ENCODE data around the gene GNGT2.

The GNGT2 gene

GRCh38 chr17:49201481-49201927 lies 8.9 kb downstream of the GNGT2 start:
- H3K36me3 ChIP-seq (ENCODE audit: insufficient read depth, low read length): no peaks in the 10 kb centered on the region
- no peak overlapping the region for H3K27ac ChIP-seq (ENCODE audit: low read depth, low read length)
- H3K79me2 ChIP-seq (ENCODE audit: control insufficient read depth, insufficient read depth, low read length, unreplicated experiment): no peaks in the 10 kb centered on the region
- H3K27me3 ChIP-seq (ENCODE audit: insufficient read depth, low read length): peaks cover 22% of the 10 kb centered on the region
- H2AFZ ChIP-seq (ENCODE audit: low read length, unreplicated experiment): no peak overlapping the region
- no peak overlapping the region for H3K4me3 ChIP-seq (ENCODE audit: low read depth, low read length)
- H3K4me1 ChIP-seq (ENCODE audit: control insufficient read depth, insufficient read depth, low read length, unreplicated experiment): peaks cover 8% of the 10 kb centered on the region

DNA sequence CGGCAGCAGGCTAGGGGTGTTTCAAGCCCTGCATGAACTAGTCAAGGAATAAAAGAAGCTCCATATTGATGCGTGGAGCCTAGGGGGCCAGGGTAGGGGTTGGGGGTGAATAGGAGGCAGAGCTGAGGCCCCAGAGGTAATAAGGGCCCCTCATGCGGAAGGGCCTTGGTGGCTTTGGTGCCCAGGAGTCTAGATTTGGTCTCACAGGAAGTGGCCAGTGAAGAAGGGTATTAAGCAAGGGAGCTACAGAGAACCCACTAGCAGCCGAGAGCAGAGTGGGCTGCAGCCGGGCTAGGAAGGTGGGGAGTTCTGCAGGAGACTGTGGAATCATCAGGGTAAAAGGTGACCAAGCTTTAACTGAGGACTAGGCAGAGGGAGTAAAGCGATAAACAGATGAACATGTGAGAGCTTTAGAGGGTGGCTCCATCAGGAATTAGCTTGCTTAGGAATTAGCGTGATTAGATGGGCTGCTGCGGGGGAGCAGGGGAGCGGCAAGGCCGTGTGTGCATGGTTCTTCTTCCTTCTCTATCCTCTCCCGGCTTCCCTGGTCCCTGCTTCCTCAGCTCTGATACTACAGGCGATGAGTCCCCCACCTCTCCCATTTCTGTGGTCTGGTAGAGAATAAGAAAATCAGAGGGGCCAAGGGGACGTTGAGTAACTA lies 9.8 kb downstream of the GNGT2 start:
- H3K27me3 ChIP-seq (ENCODE audit: insufficient read depth, low read length): peaks cover 15% of the 10 kb centered on the region

DNA sequence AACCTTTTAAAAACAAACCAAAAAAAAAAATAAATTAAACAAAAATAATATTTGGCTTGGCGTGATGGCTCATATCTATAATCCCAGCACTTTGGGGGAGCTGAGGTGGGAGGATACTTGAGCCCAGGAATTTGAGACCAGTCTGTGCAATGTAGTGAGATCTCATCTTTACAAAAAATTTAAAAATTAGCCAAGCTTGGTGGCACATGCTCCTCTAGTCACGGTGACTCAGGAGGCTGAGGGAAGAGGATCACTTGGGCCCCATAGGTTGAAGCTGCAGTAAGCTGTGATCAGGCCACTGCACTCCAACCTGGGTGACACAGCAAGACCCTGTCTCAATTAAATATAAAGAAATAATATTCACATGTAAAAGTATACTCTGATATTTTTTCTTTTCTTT lies 12.2 kb downstream of the GNGT2 start:
- peaks cover 8% of the 10 kb centered on the region for H3K4me1 ChIP-seq (ENCODE audit: control insufficient read depth, insufficient read depth, low read length, unreplicated experiment)
- no peak overlapping the region for H3K27ac ChIP-seq (ENCODE audit: low read depth, low read length)
- peaks cover 8% of the 10 kb centered on the region; the same call in 1 of the 2 replicates for H3K27me3 ChIP-seq (ENCODE audit: insufficient read depth, low read length)
- H3K79me2 ChIP-seq (ENCODE audit: control insufficient read depth, insufficient read depth, low read length, unreplicated experiment): no peaks in the 10 kb centered on the region
- H3K4me3 ChIP-seq (ENCODE audit: low read depth, low read length): no peak overlapping the region
- H3K36me3 ChIP-seq (ENCODE audit: insufficient read depth, low read length): no peaks in the 10 kb centered on the region
- no peak overlapping the region for H2AFZ ChIP-seq (ENCODE audit: low read length, unreplicated experiment)

More for the DNA sequence above, 9.8 kb downstream of the GNGT2 start:
- Histone ChIP-seq H3K27ac (ENCODE audit: low read depth, low read length) (no peak overlapping the region), H3K36me3 (ENCODE audit: insufficient read depth, low read length) (no peaks in the 10 kb centered on the region), H2AFZ (ENCODE audit: low read length, unreplicated experiment) (no peak overlapping the region), H3K4me1 (ENCODE audit: control insufficient read depth, insufficient read depth, low read length, unreplicated experiment) (peaks cover 8% of the 10 kb centered on the region), H3K4me3 (ENCODE audit: low read depth, low read length) (no peak overlapping the region), H3K79me2 (ENCODE audit: control insufficient read depth, insufficient read depth, low read length, unreplicated experiment) (no peaks in the 10 kb centered on the region)

- Histone ChIP-seq H3K79me2 (ENCODE audit: control insufficient read depth, insufficient read depth, low read length, unreplicated experiment) (no peaks in the 10 kb centered on the region), H3K27me3 (ENCODE audit: insufficient read depth, low read length) (0 out of 2 replicates have a peak, but pooled peaks cover 3% of the 10 kb centered on the region), H3K27ac (ENCODE audit: low read depth, low read length) (no peak overlapping the region), H3K4me1 (ENCODE audit: control insufficient read depth, insufficient read depth, low read length, unreplicated experiment) (peaks cover 8% of the 10 kb centered on the region), H3K4me3 (ENCODE audit: low read depth, low read length) (no peak overlapping the region), H2AFZ (ENCODE audit: low read length, unreplicated experiment) (peak overlapping the region; percentile 43), H3K36me3 (ENCODE audit: insufficient read depth, low read length) (no peaks in the 10 kb centered on the region)
Measured at GRCh38 chr17:49197346-49197998, 12.9 kb downstream of the GNGT2 start.

GRCh38 chr17:49196520-49196919 lies 13.9 kb downstream of the GNGT2 start:
- Histone ChIP-seq H3K4me1 (ENCODE audit: control insufficient read depth, insufficient read depth, low read length, unreplicated experiment) (peaks cover 8% of the 10 kb centered on the region), H3K27ac (ENCODE audit: low read depth, low read length) (no peak overlapping the region), H3K36me3 (ENCODE audit: insufficient read depth, low read length) (no peaks in the 10 kb centered on the region), H2AFZ (ENCODE audit: low read length, unreplicated experiment) (no peak overlapping the region), H3K27me3 (ENCODE audit: insufficient read depth, low read length) (no peaks in the 10 kb centered on the region), H3K4me3 (ENCODE audit: low read depth, low read length) (no peak overlapping the region), H3K79me2 (ENCODE audit: control insufficient read depth, insufficient read depth, low read length, unreplicated experiment) (no peaks in the 10 kb centered on the region)

DNA sequence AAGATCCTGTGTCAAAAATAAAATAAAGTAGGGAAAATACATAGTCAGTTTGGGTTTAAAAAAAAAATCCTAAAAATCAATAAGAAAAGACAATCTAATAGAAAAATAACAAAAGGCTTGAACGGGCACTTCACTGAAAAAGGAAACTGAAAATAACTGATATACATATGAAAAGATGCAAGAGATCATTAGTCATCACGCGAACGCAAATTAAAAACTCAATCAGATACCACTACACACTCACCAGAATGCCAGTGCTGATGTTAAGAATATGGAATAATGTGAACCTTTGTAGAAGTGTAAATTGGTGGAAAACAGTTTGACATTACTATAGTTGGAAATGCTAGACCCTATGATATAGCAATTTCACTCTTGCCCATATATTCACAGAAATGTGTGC lies 14.6 kb downstream of the GNGT2 start:
- Histone ChIP-seq H3K27ac (ENCODE audit: low read depth, low read length) (no peak overlapping the region), H3K79me2 (ENCODE audit: control insufficient read depth, insufficient read depth, low read length, unreplicated experiment) (no peaks in the 10 kb centered on the region), H3K27me3 (ENCODE audit: insufficient read depth, low read length) (no peaks in the 10 kb centered on the region), H3K4me3 (ENCODE audit: low read depth, low read length) (no peak overlapping the region), H3K4me1 (ENCODE audit: control insufficient read depth, insufficient read depth, low read length, unreplicated experiment) (peaks cover 8% of the 10 kb centered on the region), H2AFZ (ENCODE audit: low read length, unreplicated experiment) (no peak overlapping the region), H3K36me3 (ENCODE audit: insufficient read depth, low read length) (no peaks in the 10 kb centered on the region)

DNA sequence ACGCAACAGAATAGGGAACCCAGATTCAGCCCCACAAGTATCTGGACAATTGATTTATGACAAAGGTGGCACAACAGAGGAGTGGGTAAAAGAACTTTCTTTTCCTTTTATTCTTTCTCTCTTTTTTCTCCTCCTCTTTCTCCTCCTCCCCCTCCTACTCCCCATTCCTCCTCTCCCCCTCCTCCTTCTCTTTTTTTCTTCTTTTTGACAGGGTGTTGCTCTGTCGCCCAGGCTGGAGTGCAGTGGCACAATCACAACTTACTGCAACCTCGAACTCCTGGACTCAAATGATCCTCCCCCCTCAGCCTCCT lies 16.1 kb downstream of the GNGT2 start:
- peaks cover 8% of the 10 kb centered on the region for H3K4me1 ChIP-seq (ENCODE audit: control insufficient read depth, insufficient read depth, low read length, unreplicated experiment)
- H3K27ac ChIP-seq (ENCODE audit: low read depth, low read length): no peak overlapping the region
- H3K79me2 ChIP-seq (ENCODE audit: control insufficient read depth, insufficient read depth, low read length, unreplicated experiment): no peaks in the 10 kb centered on the region
- no peaks in the 10 kb centered on the region for H3K27me3 ChIP-seq (ENCODE audit: insufficient read depth, low read length)
- H3K4me3 ChIP-seq (ENCODE audit: low read depth, low read length): no peak overlapping the region
- peak overlapping the region; percentile 6 for H2AFZ ChIP-seq (ENCODE audit: low read length, unreplicated experiment)
- no peaks in the 10 kb centered on the region for H3K36me3 ChIP-seq (ENCODE audit: insufficient read depth, low read length)

DNA sequence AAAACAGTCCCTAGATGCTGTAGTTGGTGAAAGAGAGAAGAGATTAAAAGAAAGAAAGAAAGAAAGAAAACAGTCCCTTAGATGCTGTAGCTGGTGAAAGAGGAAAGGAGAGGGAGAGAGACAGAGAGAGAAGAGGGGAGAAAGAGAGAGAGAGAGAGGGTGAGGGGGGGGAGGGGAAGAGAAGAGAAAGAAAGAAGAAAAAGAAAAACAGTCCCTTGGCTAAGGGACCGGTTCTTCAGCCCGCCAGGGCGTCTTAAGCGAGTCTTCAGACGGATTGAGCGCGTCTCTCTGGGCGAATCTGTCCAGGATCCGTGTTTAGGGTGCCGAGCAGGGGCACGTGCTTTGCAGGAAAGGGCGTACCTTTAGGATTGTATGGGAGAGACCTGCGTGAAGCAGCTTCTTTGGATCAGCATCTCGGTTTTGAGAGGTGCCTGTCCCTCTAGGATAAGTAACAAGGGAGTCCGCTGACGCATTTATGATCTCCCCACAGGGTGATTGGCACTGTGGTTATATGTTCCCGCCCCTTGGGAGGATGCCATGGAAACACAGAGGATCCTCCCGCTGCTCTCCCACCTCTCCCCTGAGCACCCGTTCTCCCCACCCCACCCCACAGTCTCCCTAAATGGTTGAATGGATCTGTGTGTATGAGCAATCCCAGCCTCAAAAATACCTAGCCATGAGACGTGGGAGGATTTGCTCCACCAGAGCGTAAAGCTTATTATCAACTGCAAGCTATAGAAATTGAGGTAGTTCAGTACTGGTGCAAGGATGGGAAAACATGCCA lies 16.7 kb downstream of the GNGT2 start:
- H3K36me3 ChIP-seq (ENCODE audit: insufficient read depth, low read length): no peaks in the 10 kb centered on the region
- peak overlapping the region; percentile 91 for H3K27ac ChIP-seq (ENCODE audit: low read depth, low read length)
- peak overlapping the region; percentile 94 for H3K4me3 ChIP-seq (ENCODE audit: low read depth, low read length)
- peaks cover 8% of the 10 kb centered on the region for H3K4me1 ChIP-seq (ENCODE audit: control insufficient read depth, insufficient read depth, low read length, unreplicated experiment)
- peak overlapping the region; percentile 95 for H2AFZ ChIP-seq (ENCODE audit: low read length, unreplicated experiment)
- H3K27me3 ChIP-seq (ENCODE audit: insufficient read depth, low read length): no peaks in the 10 kb centered on the region
- H3K79me2 ChIP-seq (ENCODE audit: control insufficient read depth, insufficient read depth, low read length, unreplicated experiment): no peaks in the 10 kb centered on the region

DNA sequence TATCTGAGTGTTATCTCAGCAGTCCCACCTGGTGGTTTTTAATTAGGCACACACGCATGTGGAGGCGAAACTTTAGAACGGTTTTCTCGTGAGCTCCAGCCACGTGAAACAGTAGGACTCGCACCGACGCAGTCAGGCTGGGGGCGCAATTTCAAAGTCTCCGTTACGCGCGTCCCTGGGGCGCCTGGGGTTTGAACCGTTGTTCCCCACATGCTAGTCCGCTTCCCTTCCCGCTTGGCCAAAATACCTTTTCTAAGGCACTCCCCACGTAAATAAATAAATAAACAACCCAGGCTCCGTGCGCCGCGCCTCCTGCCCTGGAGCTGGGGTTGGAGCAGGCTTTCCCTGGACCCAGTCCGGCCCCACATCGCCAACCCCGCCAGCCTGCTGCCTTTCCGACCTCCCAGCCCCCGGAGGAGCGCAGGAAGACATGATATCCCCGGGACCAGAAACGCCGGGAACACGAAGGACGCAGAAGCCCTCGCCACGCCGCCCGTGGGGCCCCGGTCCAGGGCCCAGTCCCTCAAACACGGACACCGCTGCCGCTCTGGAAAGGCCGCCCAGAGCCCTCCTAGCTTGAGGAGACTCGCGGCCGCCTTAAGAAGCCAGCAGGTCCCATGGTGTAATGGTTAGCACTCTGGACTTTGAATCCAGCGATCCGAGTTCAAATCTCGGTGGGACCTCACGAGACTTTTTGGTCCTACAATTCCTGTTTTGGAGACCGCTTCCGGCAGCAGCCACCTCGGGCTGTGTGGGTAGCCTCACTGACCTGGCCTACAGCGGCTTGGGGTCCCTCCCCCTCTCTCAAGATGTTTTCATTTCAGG lies 18.2 kb downstream of the GNGT2 start:
- no peaks in the 10 kb centered on the region for H3K79me2 ChIP-seq (ENCODE audit: control insufficient read depth, insufficient read depth, low read length, unreplicated experiment)
- peak overlapping the region; percentile 94 for H3K4me3 ChIP-seq (ENCODE audit: low read depth, low read length)
- H3K27me3 ChIP-seq (ENCODE audit: insufficient read depth, low read length): no peaks in the 10 kb centered on the region

GRCh38 chr17:49191409-49191916 lies 18.9 kb downstream of the GNGT2 start:
- H3K4me3 ChIP-seq (ENCODE audit: low read depth, low read length): peak overlapping the region; percentile 94
- H3K79me2 ChIP-seq (ENCODE audit: control insufficient read depth, insufficient read depth, low read length, unreplicated experiment): no peaks in the 10 kb centered on the region
- H3K4me1 ChIP-seq (ENCODE audit: control insufficient read depth, insufficient read depth, low read length, unreplicated experiment): no peaks in the 10 kb centered on the region
- peak overlapping the region; percentile 86 for H2AFZ ChIP-seq (ENCODE audit: low read length, unreplicated experiment)
- H3K27me3 ChIP-seq (ENCODE audit: insufficient read depth, low read length): no peaks in the 10 kb centered on the region
- H3K27ac ChIP-seq (ENCODE audit: low read depth, low read length): peak overlapping the region; percentile 91
- no peaks in the 10 kb centered on the region for H3K36me3 ChIP-seq (ENCODE audit: insufficient read depth, low read length)

More for the DNA sequence above, 18.2 kb downstream of the GNGT2 start:
- peak overlapping the region; percentile 91 for H3K27ac ChIP-seq (ENCODE audit: low read depth, low read length)
- H3K4me1 ChIP-seq (ENCODE audit: control insufficient read depth, insufficient read depth, low read length, unreplicated experiment): peaks cover under 1% of the 10 kb centered on the region
- H3K36me3 ChIP-seq (ENCODE audit: insufficient read depth, low read length): no peaks in the 10 kb centered on the region
- H2AFZ ChIP-seq (ENCODE audit: low read length, unreplicated experiment): peak overlapping the region; percentile 87
